Measurements from ENCODE around the gene KCNA1.

Gene KCNA1

DNA sequence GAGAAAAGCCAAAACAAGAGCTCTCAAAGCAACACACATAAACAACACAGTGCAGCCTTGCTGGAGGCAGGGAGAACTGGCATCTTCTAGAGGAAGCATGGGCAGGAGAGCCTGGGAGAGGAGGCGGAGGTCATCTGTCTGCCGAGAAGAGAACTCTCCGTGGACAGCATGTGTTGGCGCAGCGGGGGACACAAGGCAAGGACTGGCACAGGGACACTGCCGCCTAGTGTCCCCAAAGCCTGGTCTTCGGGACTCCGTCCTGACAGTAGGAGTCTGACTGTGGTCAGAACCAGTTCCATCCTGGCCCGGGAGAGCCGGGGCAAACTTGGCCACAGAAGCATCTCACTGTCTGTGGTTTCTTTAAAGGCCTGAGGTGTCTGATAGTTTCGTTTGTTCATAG, 47.3 kb downstream of the KCNA1 start:
- TF ChIP-seq POLR2AphosphoS5 (IDR thresholded peaks at IDR 0.05; ENCODE audit: low read depth, low read length) (no peak), SPI1 (IDR thresholded peaks at IDR 0.05; ENCODE audit: low read depth, low read length) (no peak), POU2F2 (IDR thresholded peaks at IDR 0.05; ENCODE audit: low read depth, low read length) (no peak), PAX5 (IDR thresholded peaks at IDR 0.05; ENCODE audit: insufficient read depth, low read length, severe bottlenecking) (no peak), POLR2A (IDR thresholded peaks at IDR 0.05; ENCODE audit: low read depth, low read length) (no peak), TAF1 (IDR thresholded peaks at IDR 0.05; ENCODE audit: low read depth, low read length) (no peak)
- no peak for FAIRE-seq

GRCh38 chr12:4957761-4958160, 48.1 kb downstream of the KCNA1 start:
- DNase-seq (ENCODE audit: insufficient read length, low spot score), result no peak
- FAIRE-seq, result no peak
- TF ChIP-seq SPI1 (IDR thresholded peaks at IDR 0.05; ENCODE audit: low read depth, low read length) (no peak), POU2F2 (IDR thresholded peaks at IDR 0.05; ENCODE audit: low read depth, low read length) (no peak), POLR2A (IDR thresholded peaks at IDR 0.05; ENCODE audit: low read depth, low read length) (no peak), TAF1 (IDR thresholded peaks at IDR 0.05; ENCODE audit: low read depth, low read length) (no peak), POLR2AphosphoS5 (IDR thresholded peaks at IDR 0.05; ENCODE audit: low read depth, low read length) (no peak), PAX5 (IDR thresholded peaks at IDR 0.05; ENCODE audit: insufficient read depth, low read length, severe bottlenecking) (no peak)

More for the DNA sequence above, 47.3 kb downstream of the KCNA1 start:
- no peak for DNase-seq (ENCODE audit: insufficient read length, low spot score)

- DNase-seq (ENCODE audit: insufficient read length, low spot score) (no peak), FAIRE-seq (no peak)
- TF ChIP-seq POLR2A (IDR thresholded peaks at IDR 0.05; ENCODE audit: low read depth, low read length), result no peak
- TF ChIP-seq SPI1 (IDR thresholded peaks at IDR 0.05; ENCODE audit: low read depth, low read length), result no peak
- TF ChIP-seq POLR2AphosphoS5 (IDR thresholded peaks at IDR 0.05; ENCODE audit: low read depth, low read length), result no peak
- TF ChIP-seq POU2F2 (IDR thresholded peaks at IDR 0.05; ENCODE audit: low read depth, low read length), result no peak
Measured at GRCh38 chr12:4958697-4959375, 49.1 kb downstream of the KCNA1 start.

DNA sequence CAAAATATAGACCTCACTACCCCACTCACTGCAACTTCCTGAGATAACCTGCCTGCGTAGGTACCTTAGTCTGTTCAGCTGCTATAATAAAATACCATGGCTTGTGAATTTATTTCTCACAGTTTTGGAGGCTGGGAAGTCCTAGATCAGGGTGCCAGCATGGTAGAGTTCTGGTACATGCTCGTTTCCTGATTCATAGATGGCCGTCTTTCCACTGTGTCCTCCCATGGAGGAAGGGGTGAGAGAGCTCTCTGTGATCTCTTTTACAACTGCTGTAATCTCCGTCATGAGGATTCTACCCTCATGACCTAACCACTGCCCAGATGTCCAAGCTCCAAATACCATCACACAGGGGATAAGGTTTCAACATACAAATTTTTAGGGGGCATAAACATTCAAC, 49.7 kb downstream of the KCNA1 start:
- FAIRE-seq (no peak), DNase-seq (ENCODE audit: insufficient read length, low spot score) (no peak)
- TF ChIP-seq TAF1 (IDR thresholded peaks at IDR 0.05; ENCODE audit: low read depth, low read length) (no peak), SPI1 (IDR thresholded peaks at IDR 0.05; ENCODE audit: low read depth, low read length) (no peak), POLR2AphosphoS5 (IDR thresholded peaks at IDR 0.05; ENCODE audit: low read depth, low read length) (no peak), POLR2A (IDR thresholded peaks at IDR 0.05; ENCODE audit: low read depth, low read length) (no peak), POU2F2 (IDR thresholded peaks at IDR 0.05; ENCODE audit: low read depth, low read length) (no peak), PAX5 (IDR thresholded peaks at IDR 0.05; ENCODE audit: insufficient read depth, low read length, severe bottlenecking) (no peak)

DNA sequence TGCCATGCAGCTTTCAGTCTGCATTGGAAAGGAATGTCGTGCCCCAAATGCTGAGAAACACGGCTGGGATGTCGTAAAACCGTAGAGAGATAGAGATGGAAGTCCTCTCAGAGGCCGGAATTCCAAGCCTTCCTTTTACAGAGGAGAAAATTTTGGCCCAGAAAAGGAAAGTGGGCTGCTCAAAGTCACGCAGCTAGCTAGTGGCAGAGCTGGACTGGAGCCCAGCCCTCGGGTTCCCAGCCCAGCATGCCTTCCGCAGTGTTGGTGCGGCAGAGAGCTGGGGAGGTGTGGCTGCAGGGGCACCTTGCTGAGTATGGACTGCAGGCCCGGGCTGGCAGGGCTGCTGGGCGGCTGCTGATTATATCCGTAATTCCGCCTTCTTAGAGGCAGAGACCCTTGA, 50.3 kb downstream of the KCNA1 start:
- DNase-seq (ENCODE audit: insufficient read length, low spot score), result no peak
- TF ChIP-seq SPI1 (IDR thresholded peaks at IDR 0.05; ENCODE audit: low read depth, low read length), result no peak
- TF ChIP-seq POLR2A (IDR thresholded peaks at IDR 0.05; ENCODE audit: low read depth, low read length), result no peak
- TF ChIP-seq TAF1 (IDR thresholded peaks at IDR 0.05; ENCODE audit: low read depth, low read length), result no peak
- no peak for TF ChIP-seq POLR2AphosphoS5 (IDR thresholded peaks at IDR 0.05; ENCODE audit: low read depth, low read length)
- TF ChIP-seq POU2F2 (IDR thresholded peaks at IDR 0.05; ENCODE audit: low read depth, low read length), result no peak
- TF ChIP-seq PAX5 (IDR thresholded peaks at IDR 0.05; ENCODE audit: insufficient read depth, low read length, severe bottlenecking), result no peak
- FAIRE-seq, result no peak

DNA sequence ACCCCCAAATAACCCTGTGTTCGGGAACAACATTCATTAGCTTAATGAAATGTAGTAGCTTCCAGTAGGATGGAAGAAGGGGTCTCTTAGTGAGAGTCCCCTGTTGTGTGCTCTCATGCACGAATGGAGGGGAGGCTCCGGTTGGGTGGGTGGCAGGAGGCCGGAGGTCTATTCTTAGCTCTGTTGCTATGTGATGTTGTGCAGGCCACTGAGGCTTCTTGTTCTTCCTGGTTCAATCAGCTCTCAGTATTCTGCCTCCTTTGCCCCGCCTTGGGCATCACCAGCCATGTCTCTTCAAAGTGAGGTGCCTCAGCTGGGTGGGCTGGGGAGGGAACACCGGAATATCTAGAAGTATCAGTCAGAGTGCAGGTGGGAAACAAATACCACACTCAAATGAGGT, 50.8 kb downstream of the KCNA1 start:
- DNase-seq (ENCODE audit: insufficient read length, low spot score), result no peak
- TF ChIP-seq POU2F2 (IDR thresholded peaks at IDR 0.05; ENCODE audit: low read depth, low read length) (no peak), POLR2A (IDR thresholded peaks at IDR 0.05; ENCODE audit: low read depth, low read length) (no peak), TAF1 (IDR thresholded peaks at IDR 0.05; ENCODE audit: low read depth, low read length) (no peak), SPI1 (IDR thresholded peaks at IDR 0.05; ENCODE audit: low read depth, low read length) (no peak), POLR2AphosphoS5 (IDR thresholded peaks at IDR 0.05; ENCODE audit: low read depth, low read length) (no peak), PAX5 (IDR thresholded peaks at IDR 0.05; ENCODE audit: insufficient read depth, low read length, severe bottlenecking) (no peak)
- FAIRE-seq, result no peak

DNA sequence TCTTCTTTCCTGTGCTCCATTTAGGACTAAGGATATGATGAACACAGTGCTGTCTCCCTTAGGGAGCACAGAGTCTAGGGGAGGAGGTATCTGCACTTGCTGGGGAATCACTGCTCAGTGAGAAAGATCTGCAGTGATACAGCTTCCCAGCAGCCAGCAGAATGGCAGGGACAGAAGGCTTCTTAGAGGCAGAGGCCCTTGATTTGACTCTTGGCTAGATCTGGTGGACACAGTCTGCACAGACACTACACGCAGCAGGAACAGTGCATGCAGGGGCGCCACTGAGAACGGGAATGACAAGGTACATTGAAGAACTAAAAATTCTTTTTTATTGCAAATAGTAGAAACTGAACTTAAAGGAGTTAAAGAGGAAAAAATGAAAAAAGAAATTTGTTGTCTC, 51.6 kb downstream of the KCNA1 start:
- no peak for TF ChIP-seq POU2F2 (IDR thresholded peaks at IDR 0.05; ENCODE audit: low read depth, low read length)
- TF ChIP-seq POLR2A (IDR thresholded peaks at IDR 0.05; ENCODE audit: low read depth, low read length), result no peak
- TF ChIP-seq POLR2AphosphoS5 (IDR thresholded peaks at IDR 0.05; ENCODE audit: low read depth, low read length), result no peak
- no peak for TF ChIP-seq PAX5 (IDR thresholded peaks at IDR 0.05; ENCODE audit: insufficient read depth, low read length, severe bottlenecking)
- TF ChIP-seq TAF1 (IDR thresholded peaks at IDR 0.05; ENCODE audit: low read depth, low read length), result no peak
- no peak for TF ChIP-seq SPI1 (IDR thresholded peaks at IDR 0.05; ENCODE audit: low read depth, low read length)
- DNase-seq (ENCODE audit: insufficient read length, low spot score), result no peak
- no peak for FAIRE-seq

- FAIRE-seq (no peak), DNase-seq (ENCODE audit: insufficient read length, low spot score) (no peak)
- no peak for TF ChIP-seq POLR2A (IDR thresholded peaks at IDR 0.05; ENCODE audit: low read depth, low read length)
- TF ChIP-seq TAF1 (IDR thresholded peaks at IDR 0.05; ENCODE audit: low read depth, low read length), result no peak
- no peak for TF ChIP-seq SPI1 (IDR thresholded peaks at IDR 0.05; ENCODE audit: low read depth, low read length)
- TF ChIP-seq PAX5 (IDR thresholded peaks at IDR 0.05; ENCODE audit: insufficient read depth, low read length, severe bottlenecking), result no peak
- TF ChIP-seq POU2F2 (IDR thresholded peaks at IDR 0.05; ENCODE audit: low read depth, low read length), result no peak
- TF ChIP-seq POLR2AphosphoS5 (IDR thresholded peaks at IDR 0.05; ENCODE audit: low read depth, low read length), result no peak
Measured at GRCh38 chr12:4962539-4963486, 53.1 kb downstream of the KCNA1 start.
